HEK293T (cell line): ENCODE results near the gene ABL2.

Experiments
- CTCF ChIA-PET: fragments of 350-600 bp; formaldehyde crosslinking; extraction: SDS; loops from one replicate; lab custom pipeline; 2021; ENCODE audit warnings: antibody characterized with exemption, inconsistent platforms; lab: Yijun Ruan, JAX
- POLR2A ChIA-PET: fragments of 350-600 bp; formaldehyde crosslinking; extraction: SDS; loops from one replicate; lab custom pipeline; 2020; ENCODE audit warnings: antibody characterized with exemption, inconsistent platforms; lab: Yijun Ruan, JAX
- DNase-seq: peaks from one replicate; pipeline ENCODE4 v3.0.0; 2012; ENCODE audit warnings: mixed read lengths; ENCODE audit errors: extremely low spot score
- ARNT ChIP-seq: fragments of 450-650 bp; IDR thresholded peaks from 2 replicates; pipeline ENCODE4 v1.6.1; 2017; ENCODE audit warnings: mild to moderate bottlenecking
- BHLHE40 ChIP-seq: fragments of 450-650 bp; IDR thresholded peaks from 2 replicates; pipeline ENCODE4 v1.6.1; 2016; ENCODE audit warnings: mild to moderate bottlenecking, moderate library complexity, borderline replicate concordance
- CTBP1 ChIP-seq: fragments of 450-650 bp; IDR thresholded peaks from 2 replicates; pipeline ENCODE4 v1.6.1; 2016; ENCODE audit warnings: borderline replicate concordance
- ELF4 ChIP-seq: fragments of 450-650 bp; IDR thresholded peaks from 2 replicates; pipeline ENCODE4 v1.6.1; 2017; ENCODE audit warnings: antibody characterized with exemption
- FOXA1 ChIP-seq: fragments of 450-650 bp; IDR thresholded peaks from 2 replicates; pipeline ENCODE4 v1.6.1; 2016; ENCODE audit warnings: mild to moderate bottlenecking
- FOXK2 ChIP-seq: fragments of 450-650 bp; IDR thresholded peaks from 2 replicates; pipeline ENCODE4 v1.6.1; 2016; ENCODE audit warnings: mild to moderate bottlenecking
- FOXM1 ChIP-seq: fragments of 450-650 bp; IDR thresholded peaks from 2 replicates; pipeline ENCODE4 v1.6.1; 2017; ENCODE audit warnings: mild to moderate bottlenecking, borderline replicate concordance
- HDGF ChIP-seq: fragments of 450-650 bp; IDR thresholded peaks from 2 replicates; pipeline ENCODE4 v1.6.1; 2017; ENCODE audit warnings: antibody characterized with exemption, borderline replicate concordance
- L3MBTL2 ChIP-seq: fragments of 450-650 bp; conservative IDR thresholded peaks from 2 replicates; pipeline ENCODE4 v1.6.1; 2016; ENCODE audit warnings: mild to moderate bottlenecking
- LEF1 ChIP-seq: fragments of 450-650 bp; IDR thresholded peaks from 2 replicates; pipeline ENCODE4 v1.6.1; 2017; ENCODE audit warnings: mild to moderate bottlenecking, borderline replicate concordance
- NFRKB ChIP-seq: fragments of 450-650 bp; IDR thresholded peaks from 2 replicates; pipeline ENCODE4 v1.6.1; 2016; ENCODE audit warnings: mild to moderate bottlenecking, moderate library complexity
- PKNOX1 ChIP-seq: fragments of 450-650 bp; IDR thresholded peaks from 2 replicates; pipeline ENCODE4 v1.6.1; 2016
- SP1 ChIP-seq: fragments of 450-650 bp; IDR thresholded peaks from 2 replicates; pipeline ENCODE4 v1.6.1; 2017
- SUZ12 ChIP-seq: fragments of 450-650 bp; IDR thresholded peaks from 2 replicates; pipeline ENCODE4 v1.6.1; 2016; ENCODE audit warnings: mild to moderate bottlenecking
- TARDBP ChIP-seq: fragments of 450-650 bp; IDR thresholded peaks from 2 replicates; pipeline ENCODE4 v1.6.1; 2016
- ZNF384 ChIP-seq: fragments of 450-650 bp; IDR thresholded peaks from 2 replicates; pipeline ENCODE4 v1.6.1; 2016

ABL2 gene

GRCh38 chr1:179121159-179121938 is 108.1 kb downstream of the ABL2 start:
- DNase-seq: peak; percentile 38
- POLR2A ChIA-PET: no interaction called here
- TF ChIP-seq FOXA1: no peak
- no peak for TF ChIP-seq TARDBP
- no peak for TF ChIP-seq SUZ12
- no peak for TF ChIP-seq SP1

GRCh38 chr1:179120736-179121135 is 108.7 kb downstream of the ABL2 start:
- ChIA-PET CTCF (interaction anchor here (0.7 to 1.8 kb wide), 9 partner anchors 15 to 244 kb away, joined by 3 to 6 read pairs (median 4); partner anchors contain the start of gene SOAT1), POLR2A (no interaction called here)
- TF ChIP-seq HDGF: no peak
- TF ChIP-seq FOXK2: no peak
- TF ChIP-seq FOXA1: no peak
- no peak for TF ChIP-seq PKNOX1
- TF ChIP-seq SP1: no peak
- no peak for TF ChIP-seq LEF1
- no peak for TF ChIP-seq NFRKB
- TF ChIP-seq TARDBP: no peak
- no peak for DNase-seq

More at GRCh38 chr1:179121159-179121938, 108.1 kb downstream of the ABL2 start:
- CTCF ChIA-PET: interaction anchor here (0.6 to 1.8 kb wide), 15 partner anchors 16 to 1022 kb away, joined by 3 to 9 read pairs (median 4); partner anchors contain the start of gene SOAT1

- DNase-seq: no peak
- CTCF ChIA-PET: no interaction called here
- POLR2A ChIA-PET: no interaction called here
- no peak for TF ChIP-seq PKNOX1
- TF ChIP-seq TARDBP: no peak
- no peak for TF ChIP-seq HDGF
- TF ChIP-seq FOXM1: no peak
- no peak for TF ChIP-seq LEF1
- no peak for TF ChIP-seq ELF4
- no peak for TF ChIP-seq CTBP1
- TF ChIP-seq FOXA1: no peak
- TF ChIP-seq BHLHE40: no peak
- no peak for TF ChIP-seq L3MBTL2
- no peak for TF ChIP-seq ARNT
- no peak for TF ChIP-seq FOXK2
- TF ChIP-seq SP1: no peak
- no peak for TF ChIP-seq SUZ12
- TF ChIP-seq NFRKB: no peak
- TF ChIP-seq ZNF384: no peak
These were observed 110.0 kb downstream of the ABL2 start for GRCh38 chr1:179119513-179119912.

- CTCF ChIA-PET: no interaction called here
- POLR2A ChIA-PET: no interaction called here
- no peak for TF ChIP-seq PKNOX1
- no peak for TF ChIP-seq TARDBP
- no peak for TF ChIP-seq SP1
- TF ChIP-seq L3MBTL2: no peak
- TF ChIP-seq FOXM1: no peak
- TF ChIP-seq SUZ12: no peak
- no peak for TF ChIP-seq ZNF384
- TF ChIP-seq ARNT: no peak
- no peak for DNase-seq
These were observed 114.3 kb downstream of the ABL2 start for GRCh38 chr1:179115181-179115580.

GRCh38 chr1:179108644-179109043 is 120.8 kb downstream of the ABL2 start:
- TF ChIP-seq CTBP1 (no peak), ARNT (no peak), SP1 (no peak), FOXM1 (no peak), BHLHE40 (no peak), SUZ12 (no peak), PKNOX1 (no peak), TARDBP (no peak), FOXK2 (no peak), L3MBTL2 (no peak)
- no peak for DNase-seq
- ChIA-PET CTCF (no interaction called here), POLR2A (interaction anchor here (0.9 kb wide), 1 partner anchor 185 kb away, joined by 3 read pairs; the partner anchor contains the start of gene SOAT1)
